SK-N-MC (cell line): ENCODE measurements around the gene ACE2.
"Not testable (repeated sequence)": the region's sequence is repeated elsewhere in the genome, so short reads cannot be mapped to it uniquely, and the experiment has no call there.

Experiments used
- DNase-seq: peaks from one replicate; pipeline ENCODE4 v3.0.0-alpha.2; 2011; ENCODE audit warnings: low read depth, low spot score
- H3K27ac ChIP-seq: fragments of 200-600 bp; sonication (generic); 2 replicates; pipeline ENCODE4 v1.5.1; 2016; ENCODE audit warnings: mixed run types
- H3K36me3 ChIP-seq: fragments of 200-600 bp; sonication (generic); 2 replicates; pipeline ENCODE4 v1.6.1; 2017; ENCODE audit warnings: antibody characterized with exemption, low read length, mixed read lengths; ENCODE audit not compliant: insufficient read depth
- H3K4me3 ChIP-seq: fragments of 200-600 bp; sonication (generic); 2 replicates; pipeline ENCODE4 v1.5.1; 2016
- H3K9ac ChIP-seq: fragments of 200-600 bp; sonication (generic); 2 replicates; pipeline ENCODE4 v1.8.0; 2017; ENCODE audit warnings: mixed run types, mixed read lengths; ENCODE audit not compliant: insufficient read length
- H3K9me3 ChIP-seq: fragments of 200-600 bp; sonication (generic); 2 replicates; pipeline ENCODE4 v1.6.1; 2017; ENCODE audit warnings: low read depth, mild to moderate bottlenecking, antibody characterized with exemption, low read length, moderate library complexity, mixed read lengths
- EZH2 ChIP-seq: fragments of 200-600 bp; sonication (generic); IDR thresholded peaks from one replicate; pipeline ENCODE4 v1.6.1; 2017; ENCODE audit warnings: antibody characterized with exemption
- FOXP2 ChIP-seq: optimal IDR thresholded peaks from 2 replicates; pipeline ENCODE3; 2011; ENCODE audit warnings: mild to moderate bottlenecking, moderate library complexity; ENCODE audit not compliant: insufficient read depth; ENCODE audit errors: extremely low read length, control extremely low read depth
- POLR2AphosphoS5 ChIP-seq: IDR thresholded peaks from 2 replicates; pipeline ENCODE4 v1.6.1; 2012; ENCODE audit warnings: mild to moderate bottlenecking, low read depth, low read length, borderline replicate concordance

The ACE2 gene

DNA sequence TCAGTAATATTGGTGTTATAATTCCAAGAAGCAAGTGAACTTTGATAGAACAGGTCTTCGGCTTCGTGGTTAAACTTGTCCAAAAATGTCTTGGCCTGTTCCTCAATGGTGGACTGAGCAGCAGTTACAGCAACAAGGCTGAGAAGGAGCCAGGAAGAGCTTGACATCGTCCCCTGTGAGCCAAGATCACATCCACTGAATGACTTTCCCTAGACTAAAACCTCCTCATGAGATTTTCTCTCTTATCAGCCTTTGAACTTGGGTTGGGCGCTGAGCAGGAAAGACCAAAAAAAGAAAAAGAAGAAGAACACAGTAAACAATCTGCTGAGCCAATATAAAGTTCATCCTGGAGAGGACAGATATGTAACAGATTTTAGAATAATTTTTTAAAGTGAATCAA is at the start of gene ACE2:
Gene ACE2 (minus strand): TSS at position 216 of the 400 bp plus-strand sequence. CDS start 49 bp downstream, at position 167.
- H3K27ac ChIP-seq: no peak within 1 kb of the TSS
- no peak within 1 kb of the TSS for H3K9ac ChIP-seq
- DNase-seq: no peak
- TF ChIP-seq FOXP2 (no peak), POLR2AphosphoS5 (no peak), EZH2 (no peak)
- no peaks in the 10 kb centered on the region for H3K36me3 ChIP-seq
- no peaks in the 10 kb centered on the region for H3K9me3 ChIP-seq
- H3K4me3 ChIP-seq: no peak within 1 kb of the TSS

- not testable (repeated sequence) for H3K9me3 ChIP-seq, H3K27ac ChIP-seq, DNase-seq, H3K9ac ChIP-seq, H3K36me3 ChIP-seq, H3K4me3 ChIP-seq
Observed at GRCh38 chrX:15647510-15647909, 46.8 kb upstream of the ACE2 start.

DNA sequence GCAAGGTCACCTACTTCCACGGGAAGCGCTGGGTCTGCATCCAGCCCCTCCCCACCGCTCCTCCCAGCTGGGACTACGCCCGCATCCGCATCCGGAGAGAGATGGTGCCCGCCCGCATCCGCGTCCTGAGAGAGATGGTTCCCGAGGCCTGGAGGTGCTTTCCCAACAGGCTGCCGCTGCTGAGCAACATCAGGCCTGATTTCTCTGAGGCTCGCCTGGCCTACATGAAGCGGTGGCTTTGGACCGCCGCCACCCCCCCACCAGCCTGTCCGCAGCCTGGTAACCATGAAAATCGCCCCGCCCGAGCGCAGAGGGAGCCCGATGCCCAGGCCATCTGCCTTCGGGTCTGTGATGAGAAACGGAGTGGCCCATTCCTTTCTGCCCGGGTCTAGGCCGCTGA is 45.8 kb upstream of the ACE2 start:
- Histone ChIP-seq H3K9ac (no peak overlapping the region), H3K4me3 (no peak overlapping the region), H3K27ac (no peak overlapping the region), H3K9me3 (no peaks in the 10 kb centered on the region), H3K36me3 (no peaks in the 10 kb centered on the region)
- DNase-seq: no peak
- TF ChIP-seq POLR2AphosphoS5: no peak
- no peak for TF ChIP-seq EZH2
- no peak for TF ChIP-seq FOXP2

DNA sequence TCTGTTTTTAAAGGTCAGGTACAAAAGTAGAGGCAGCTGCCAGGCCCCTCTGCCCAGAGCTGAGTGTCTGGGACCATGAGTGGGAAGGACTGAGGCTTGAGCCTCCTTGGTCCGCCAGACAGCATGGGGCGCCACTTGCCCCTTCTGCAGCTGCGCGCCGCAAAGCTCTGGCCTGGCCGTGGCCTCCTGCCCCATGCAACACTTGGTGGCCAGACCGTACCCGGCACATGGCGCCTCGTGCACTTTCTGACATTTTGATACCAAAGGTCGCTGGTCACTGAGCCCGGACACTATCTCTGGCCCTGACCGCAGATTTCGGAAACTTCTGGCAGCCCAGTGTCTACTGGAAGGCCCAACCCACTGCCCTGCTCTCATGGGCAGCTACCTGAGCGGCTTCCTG is 45.3 kb upstream of the ACE2 start:
- Histone ChIP-seq H3K9me3 (no peaks in the 10 kb centered on the region), H3K27ac (no peak overlapping the region), H3K9ac (no peak overlapping the region), H3K36me3 (no peaks in the 10 kb centered on the region), H3K4me3 (no peak overlapping the region)
- no peak for DNase-seq
- TF ChIP-seq EZH2 (no peak), FOXP2 (no peak), POLR2AphosphoS5 (no peak)

- Histone ChIP-seq H3K27ac (no peak overlapping the region), H3K4me3 (no peak overlapping the region), H3K9me3 (no peaks in the 10 kb centered on the region), H3K36me3 (no peaks in the 10 kb centered on the region), H3K9ac (no peak overlapping the region)
- DNase-seq: no peak
- no peak for TF ChIP-seq FOXP2
- no peak for TF ChIP-seq POLR2AphosphoS5
- TF ChIP-seq EZH2: no peak
Observed at GRCh38 chrX:15645266-15645665, 44.5 kb upstream of the ACE2 start.

DNA sequence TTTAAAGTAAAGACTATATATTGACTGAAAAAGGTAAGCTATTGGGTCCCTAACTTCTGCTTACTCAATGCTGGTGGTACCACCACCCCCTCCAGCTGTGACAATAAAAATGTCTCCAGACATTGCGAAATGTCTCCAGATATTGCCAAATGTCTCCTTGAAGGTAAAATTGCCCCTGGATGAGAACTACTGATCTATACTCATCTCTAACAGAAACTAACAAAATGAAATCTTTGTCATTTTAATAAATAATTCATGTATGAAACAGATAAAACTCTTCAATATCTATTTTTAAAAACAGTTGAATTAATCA is 43.8 kb upstream of the ACE2 start:
- Histone ChIP-seq H3K9ac (no peak overlapping the region), H3K4me3 (no peak overlapping the region), H3K36me3 (no peaks in the 10 kb centered on the region), H3K9me3 (no peaks in the 10 kb centered on the region), H3K27ac (no peak overlapping the region)
- no peak for TF ChIP-seq FOXP2
- TF ChIP-seq EZH2: no peak
- TF ChIP-seq POLR2AphosphoS5: no peak
- DNase-seq: no peak

GRCh38 chrX:15643786-15644559 is 43.2 kb upstream of the ACE2 start:
- TF ChIP-seq EZH2: no peak
- Histone ChIP-seq H3K36me3 (no peaks in the 10 kb centered on the region), H3K9me3 (no peaks in the 10 kb centered on the region), H3K27ac (no peak overlapping the region), H3K4me3 (no peak overlapping the region), H3K9ac (no peak overlapping the region)
- DNase-seq: no peak

GRCh38 chrX:15631637-15632036 is 30.9 kb upstream of the ACE2 start:
- H3K4me3 ChIP-seq: no peak overlapping the region
- H3K36me3 ChIP-seq: no peaks in the 10 kb centered on the region
- TF ChIP-seq EZH2 (no peak), FOXP2 (no peak), POLR2AphosphoS5 (no peak)
- H3K9me3 ChIP-seq: no peaks in the 10 kb centered on the region
- H3K27ac ChIP-seq: no peak overlapping the region
- H3K9ac ChIP-seq: no peak overlapping the region
- DNase-seq: no peak

GRCh38 chrX:15623054-15623453 is 22.3 kb upstream of the ACE2 start:
- Histone ChIP-seq H3K9me3 (no peaks in the 10 kb centered on the region), H3K4me3 (no peak overlapping the region), H3K27ac (no peak overlapping the region), H3K36me3 (no peaks in the 10 kb centered on the region), H3K9ac (no peak overlapping the region)
- no peak for DNase-seq
- TF ChIP-seq POLR2AphosphoS5: no peak
- TF ChIP-seq EZH2: no peak
- TF ChIP-seq FOXP2: no peak
